K562 (cell line): ENCODE results near the gene CSKMT. TPM values are rescaled to one million over a fixed set of nuclear protein-coding genes. Genes with fewer than 3 reads are reported as not detected.

Source experiments
- ATAC-seq: fragments of 200-7000 bp; cut with Tn5 transposase; 3 replicates; pipeline ENCODE4 v1.9.1; 2020; ENCODE audit warnings: moderate library complexity
- BruUV-seq: library from RNA; stranded (reverse); fragments of 400-500 nt; replicated peaks from 2 replicates; lab custom pipeline; 2021; lab: Mats Ljungman, UMichigan
- CTCF ChIA-PET: fragments of 300-600 bp; formaldehyde crosslinking; extraction: SDS; loops from one replicate; lab custom pipeline; 2021; ENCODE audit warnings: low intra/inter-chr PET ratio; lab: Yijun Ruan, JAX
- POLR2A ChIA-PET: fragments of 300-600, 350-650 bp; sonication (Branson Sonifier 250); formaldehyde crosslinking; extraction: SDS; loops from one replicate; lab custom pipeline; 2021; ENCODE audit warnings: antibody characterized with exemption, inconsistent platforms; lab: Yijun Ruan, JAX
- DNase-seq, 4 experiments: peaks; one replicate each; pipeline versions ENCODE4 v3.0.0 to v3.0.0-alpha.2; 2011 to 2018; ENCODE audit warnings: low spot score in 3 of 4, mixed read lengths in 3 of 4; ENCODE audit errors: extremely low read depth in 1 of 4
- FAIRE-seq: peaks from 2 replicates; lab custom pipeline; 2011; peaks lifted over from hg19 to GRCh38; lab: Jason Lieb, UNC
- H2AFZ ChIP-seq: 2 replicates; pipeline ENCODE4 v1.6.0; 2011; ENCODE audit warnings: low read depth, low read length, control low read depth, inconsistent platforms
- H3K27ac ChIP-seq: fragments of 200-600 bp; 3 replicates; pipeline ENCODE4 v1.8.0; 2011; ENCODE audit warnings: low read depth, mild to moderate bottlenecking, control low read depth, inconsistent platforms, low read length, moderate library complexity, mixed read lengths; ENCODE audit errors: extremely low read depth
- H3K27me3 ChIP-seq, 2 experiments: fragments of 300-600 bp in 1 of 2; 2 replicates in 1 of 2; 3 replicates in 1 of 2; pipeline versions ENCODE4 v1.6.0 to v1.8.0; 2011; ENCODE audit warnings: inconsistent platforms in 2 of 2, low read length in 2 of 2, mild to moderate bottlenecking in 1 of 2, mixed read lengths in 1 of 2, moderate library complexity in 1 of 2; ENCODE audit not compliant: control insufficient read depth in 2 of 2, insufficient read depth in 2 of 2
- H3K36me3 ChIP-seq: fragments of 300-600 bp; 3 replicates; pipeline ENCODE4 v1.8.0; 2011; ENCODE audit warnings: mild to moderate bottlenecking, low read length, inconsistent platforms; ENCODE audit not compliant: control insufficient read depth, insufficient read depth
- H3K4me1 ChIP-seq, 2 experiments: fragments of 200-600 bp in 1 of 2; replicated peaks in 1 of 2; 2 replicates in 1 of 2; 3 replicates in 1 of 2; pipeline versions ENCODE4 v1.5.1 to v1.8.0; 2011; ENCODE audit warnings: inconsistent platforms in 2 of 2, low read length in 2 of 2, mild to moderate bottlenecking in 1 of 2, mixed read lengths in 1 of 2, moderate library complexity in 1 of 2; ENCODE audit not compliant: control insufficient read depth in 2 of 2, insufficient read depth in 2 of 2
- H3K4me2 ChIP-seq: 2 replicates; pipeline ENCODE4 v1.6.1; 2011; ENCODE audit warnings: low read length, control low read depth, inconsistent platforms, mixed read lengths; ENCODE audit not compliant: insufficient read depth
- H3K4me3 ChIP-seq: fragments of 200-600 bp; sonication (generic), shearing (Covaris generic); 2 replicates; pipeline ENCODE4 v1.5.1; 2016; ENCODE audit warnings: control low read depth, inconsistent platforms
- H3K79me2 ChIP-seq: fragments of 200-600 bp; 3 replicates; pipeline ENCODE4 v1.8.0; 2011; ENCODE audit warnings: low read length, inconsistent platforms; ENCODE audit not compliant: control insufficient read depth, insufficient read depth
- H3K9ac ChIP-seq, 2 experiments: 2 replicates each; pipeline versions ENCODE4 v1.6.0 to v1.6.1; 2011; ENCODE audit warnings: low read depth in 2 of 2, low read length in 2 of 2, control low read depth in 1 of 2, inconsistent platforms in 1 of 2, mild to moderate bottlenecking in 1 of 2, mixed read lengths in 1 of 2; ENCODE audit not compliant: insufficient read depth in 1 of 2
- H3K9me1 ChIP-seq: one replicate; pipeline ENCODE4 v1.6.0; 2011; ENCODE audit warnings: inconsistent platforms, mild to moderate bottlenecking, low read length, moderate library complexity; ENCODE audit not compliant: control insufficient read depth, insufficient read depth
- H3K9me3 ChIP-seq: replicated peaks from 2 replicates; pipeline ENCODE4 v1.5.1; 2011; ENCODE audit warnings: low read depth, low read length, inconsistent platforms; ENCODE audit not compliant: control insufficient read depth, insufficient read depth
- H4K20me1 ChIP-seq: replicated peaks from 2 replicates; pipeline ENCODE4 v1.6.1; 2011; ENCODE audit warnings: low read length, inconsistent platforms, mixed read lengths; ENCODE audit not compliant: control insufficient read depth, insufficient read depth
- ARID1B ChIP-seq: fragments of 450-650 bp; IDR thresholded peaks from 2 replicates; pipeline ENCODE4 v1.6.1; 2016; ENCODE audit warnings: antibody characterized with exemption, mild to moderate bottlenecking, inconsistent platforms
- COPS2 ChIP-seq: fragments of 450-650 bp; conservative IDR thresholded peaks from 2 replicates; pipeline ENCODE4 v1.6.1; 2016; ENCODE audit warnings: mild to moderate bottlenecking, moderate library complexity
- DDX20 ChIP-seq: fragments of 450-650 bp; IDR thresholded peaks from 2 replicates; pipeline ENCODE4 v1.6.1; 2016; ENCODE audit warnings: missing genetic modification characterization, low read depth, mild to moderate bottlenecking, missing compliant biosample characterization, moderate library complexity
- NCOA4 ChIP-seq: fragments of 450-650 bp; IDR thresholded peaks from 2 replicates; pipeline ENCODE4 v1.6.1; 2018; ENCODE audit warnings: mild to moderate bottlenecking; ENCODE audit not compliant: partially characterized antibody
- PKNOX1 ChIP-seq: fragments of 450-650 bp; IDR thresholded peaks from 2 replicates; pipeline ENCODE4 v1.6.1; 2016
- PPARD ChIP-seq: fragments of 250-450 bp; sonication (Bioruptor Pico); IDR thresholded peaks from 2 replicates; pipeline ENCODE4 v1.8.0; 2022; ENCODE audit warnings: inconsistent platforms, mild to moderate bottlenecking, moderate library complexity
- SAP30 ChIP-seq: fragments of 200-600 bp; sonication (generic); IDR thresholded peaks from 2 replicates; pipeline ENCODE4 v1.6.1; 2012; ENCODE audit warnings: borderline replicate concordance, low read depth, mild to moderate bottlenecking, moderate library complexity, low read length, control low read depth, inconsistent platforms; ENCODE audit not compliant: insufficient read depth, poor library complexity, severe bottlenecking
- SMAD4 ChIP-seq: fragments of 250-450 bp; sonication (Bioruptor Pico); conservative IDR thresholded peaks from 2 replicates; pipeline ENCODE4 v1.8.0; 2021; ENCODE audit warnings: inconsistent platforms, mild to moderate bottlenecking, moderate library complexity
- SMARCA4 ChIP-seq: fragments of 450-650 bp; IDR thresholded peaks from 2 replicates; pipeline ENCODE4 v1.6.1; 2016
- ZBTB2 ChIP-seq: fragments of 450-650 bp; IDR thresholded peaks from 2 replicates; pipeline ENCODE4 v1.6.1; 2016; ENCODE audit warnings: antibody characterized with exemption
- ZKSCAN8 ChIP-seq: fragments of 200-800 bp; sonication (Bioruptor generic); IDR thresholded peaks from 2 replicates; pipeline ENCODE4 v1.6.1; 2016; ENCODE audit warnings: missing genetic modification characterization, missing compliant biosample characterization
- ZNF253 ChIP-seq: fragments of 250-450 bp; sonication (Bioruptor Pico); conservative IDR thresholded peaks from 2 replicates; pipeline ENCODE4 v1.6.1; 2021; ENCODE audit warnings: mild to moderate bottlenecking
- WGBS: fragments of 100-300 bp; shearing (Covaris generic); methylation state at CpG from one replicate; pipeline ENCODE4 v1.1.6; 2016; ENCODE audit warnings: low coverage, mixed read lengths; ENCODE audit not compliant: insufficient coverage; ENCODE audit errors: missing lambda C conversion rate; 5-methylcytosine and 5-hydroxymethylcytosine counted together
- in situ Hi-C: fragments of 300-500 bp; cut with MboI; formaldehyde crosslinking; loops from 4 replicates; pipeline ENCODE4 v1.15.0; 2018; ENCODE audit warnings: inconsistent platforms, mixed read lengths
- intact Hi-C: fragments of 100-400 bp; cut with micrococcal nuclease; formaldehyde crosslinking; loops from 2 replicates; pipeline ENCODE4 v1.14.2; 2022
- polyA plus RNA-seq, 8 experiments: library from polyadenylated mRNA; depleted of rRNA in 4 of 8; stranded (reverse) in 5 of 8; unstranded in 3 of 8; fragments of >200 nt; fragmentation: Nextera tagmentation in 2 of 8; fragmentation: Illumina TruSeq in 1 of 8; extraction: Ambion mirVana in 2 of 8; extraction: Trizol in 1 of 8; gene quantifications; 2 replicates each; pipeline versions ENCODE4 v1.2.1 to v1.2.3, GENCODE V29; 2011 to 2014; ENCODE audit warnings: inconsistent platforms in 1 of 8, missing spikeins in 1 of 8
- total RNA-seq, 7 experiments: library from RNA; depleted of rRNA in 6 of 7; stranded (reverse); fragments of >200 nt in 6 of 7; fragmentation: Illumina TruSeq in 2 of 7; extraction: Trizol in 2 of 7; gene quantifications; 2 replicates each; pipeline versions ENCODE4 v1.2.1 to v1.2.3, GENCODE V29; 2011 to 2021; ENCODE audit warnings: low replicate concordance in 1 of 7
- TF ChIP-seq, protein P1 (sequence below): sonication (generic); formaldehyde crosslinking; IDR thresholded peaks from 2 replicates; pipeline ENCODE4 v1.8.0; 2023; ENCODE audit warnings: mild to moderate bottlenecking, missing genetic modification reagents

Gene CSKMT
- total and polyA plus RNA-seq, 9 of the 15 experiments (the other 6 are each of a cell fraction or from before 2014, with no cell fraction given), result 10.3 to 108 (median 27.2) TPM

- Histone ChIP-seq H2AFZ (peak overlapping the region; percentile 95; the same call in 1 of the 2 replicates), H3K9me1 (no peaks in the 10 kb centered on the region), H3K4me2 (peak overlapping the region; percentile 91), H3K4me3 (peak overlapping the region; percentile 77), H3K4me1 (peaks cover 11 to 36% of the 10 kb centered on the region in 2 experiments; a peak in 4 of 5 replicates), H3K9me3 (no peaks in the 10 kb centered on the region), H4K20me1 (peaks cover 9% of the 10 kb centered on the region), H3K27me3 (no peaks in the 10 kb centered on the region), H3K27ac (peak overlapping the region; percentile 80), H3K79me2 (peaks cover 27% of the 10 kb centered on the region), H3K36me3 (peaks cover 35% of the 10 kb centered on the region; the same call in 2 of the 3 replicates), H3K9ac (peak overlapping the region; percentile 87 to 98)
- ATAC-seq (peak; percentile 33), DNase-seq (peak in 3 of 4 experiments; percentile 11 to 31 (median 20)), FAIRE-seq (peak; percentile 73)
- 12% methylated on average over 14 of the region's 16 CpGs for WGBS
- CTCF ChIA-PET, result no interaction called here
- in situ Hi-C loops, result no loop called here
- intact Hi-C loops, result no loop called here
- BruUV-seq, result TSS peak; percentile 67
- POLR2A ChIA-PET, result interaction anchor here (0.6 to 1.4 kb wide), 11 partner anchors 8 to 256 kb away, joined by 3 to 52 read pairs (median 4); partner anchors contain the start of genes C11orf98, CSKMT, LBHD1 and UQCC3
- TF ChIP-seq, protein P1, sequence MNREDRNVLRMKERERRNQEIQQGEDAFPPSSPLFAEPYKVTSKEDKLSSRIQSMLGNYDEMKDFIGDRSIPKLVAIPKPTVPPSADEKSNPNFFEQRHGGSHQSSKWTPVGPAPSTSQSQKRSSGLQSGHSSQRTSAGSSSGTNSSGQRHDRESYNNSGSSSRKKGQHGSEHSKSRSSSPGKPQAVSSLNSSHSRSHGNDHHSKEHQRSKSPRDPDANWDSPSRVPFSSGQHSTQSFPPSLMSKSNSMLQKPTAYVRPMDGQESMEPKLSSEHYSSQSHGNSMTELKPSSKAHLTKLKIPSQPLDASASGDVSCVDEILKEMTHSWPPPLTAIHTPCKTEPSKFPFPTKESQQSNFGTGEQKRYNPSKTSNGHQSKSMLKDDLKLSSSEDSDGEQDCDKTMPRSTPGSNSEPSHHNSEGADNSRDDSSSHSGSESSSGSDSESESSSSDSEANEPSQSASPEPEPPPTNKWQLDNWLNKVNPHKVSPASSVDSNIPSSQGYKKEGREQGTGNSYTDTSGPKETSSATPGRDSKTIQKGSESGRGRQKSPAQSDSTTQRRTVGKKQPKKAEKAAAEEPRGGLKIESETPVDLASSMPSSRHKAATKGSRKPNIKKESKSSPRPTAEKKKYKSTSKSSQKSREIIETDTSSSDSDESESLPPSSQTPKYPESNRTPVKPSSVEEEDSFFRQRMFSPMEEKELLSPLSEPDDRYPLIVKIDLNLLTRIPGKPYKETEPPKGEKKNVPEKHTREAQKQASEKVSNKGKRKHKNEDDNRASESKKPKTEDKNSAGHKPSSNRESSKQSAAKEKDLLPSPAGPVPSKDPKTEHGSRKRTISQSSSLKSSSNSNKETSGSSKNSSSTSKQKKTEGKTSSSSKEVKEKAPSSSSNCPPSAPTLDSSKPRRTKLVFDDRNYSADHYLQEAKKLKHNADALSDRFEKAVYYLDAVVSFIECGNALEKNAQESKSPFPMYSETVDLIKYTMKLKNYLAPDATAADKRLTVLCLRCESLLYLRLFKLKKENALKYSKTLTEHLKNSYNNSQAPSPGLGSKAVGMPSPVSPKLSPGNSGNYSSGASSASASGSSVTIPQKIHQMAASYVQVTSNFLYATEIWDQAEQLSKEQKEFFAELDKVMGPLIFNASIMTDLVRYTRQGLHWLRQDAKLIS, result 0 out of 2 replicates have a peak, but pooled peaks have one; percentile 16
- TF ChIP-seq SMAD4 (CRISPR knock-in tag) (no peak), SMARCA4 (peak; percentile 59), PPARD (CRISPR knock-in tag) (no peak), DDX20 (tag) (no peak), ARID1B (peak; percentile 40; the same call in 1 of the 2 replicates), ZBTB2 (no peak), ZNF253 (no peak), ZKSCAN8 (CRISPR knock-in tag) (no peak), NCOA4 (no peak), PKNOX1 (0 out of 2 replicates have a peak, but pooled peaks have one; percentile 15), SAP30 (no peak), COPS2 (no peak)
These were observed 12.7 kb upstream of the CSKMT start for GRCh38 chr11:62652161-62653006.
